ENCODE data around the gene CHST15. TPM values are rescaled to one million over a fixed set of nuclear protein-coding genes. Genes with fewer than 3 reads are reported as not detected.

Gene CHST15
- polyA plus RNA-seq, 4 donors: 0.45 to 8.5 (median 4.0) TPM

DNA sequence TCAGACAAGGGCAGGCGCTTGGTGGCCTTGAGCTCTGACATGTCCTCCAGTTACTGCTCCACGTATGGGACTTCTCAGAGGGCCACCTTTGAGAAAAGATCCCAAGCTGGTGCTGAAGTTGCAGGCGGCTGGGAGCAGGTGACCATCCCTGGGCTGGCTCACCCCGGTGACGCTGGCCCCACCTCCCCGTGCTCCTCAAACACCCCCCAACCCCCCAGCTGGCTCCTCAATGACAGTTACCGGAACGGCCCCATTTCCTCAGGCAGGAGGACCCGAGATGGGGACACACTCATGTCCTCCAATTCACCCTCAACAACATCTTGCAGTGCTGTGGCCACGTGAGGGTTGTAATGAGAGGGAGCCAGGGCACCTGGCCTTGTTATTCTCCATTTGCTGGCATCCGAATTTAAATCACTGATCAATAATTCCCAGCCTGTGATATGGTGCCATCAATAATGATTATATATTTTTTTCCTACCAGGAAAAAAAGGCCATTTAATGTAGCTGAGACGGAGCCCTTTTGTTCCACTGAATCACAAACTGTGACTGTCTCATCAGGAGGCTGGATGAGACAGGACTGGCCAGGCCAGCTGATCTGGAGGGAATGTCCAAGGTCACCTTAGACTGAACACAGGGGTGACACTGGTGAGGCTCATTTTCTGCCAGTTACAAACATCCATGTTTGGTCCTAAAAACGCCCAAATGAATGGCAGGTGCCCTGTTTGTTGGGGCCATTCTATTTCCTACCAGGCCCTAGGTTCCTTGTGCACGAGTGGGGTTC is 64.5 kb downstream of the CHST15 start:
- Histone ChIP-seq H3K9me3 (ENCODE audit: control insufficient read depth in 2 of 2, insufficient read depth in 1 of 2, low read depth in 1 of 2, low read length in 1 of 2) (no peaks in the 10 kb centered on the region), H3K27me3 (ENCODE audit: control insufficient read depth in 3 of 3, insufficient read depth in 3 of 3, low read length in 3 of 3) (peaks cover 0 to 3% (median 0%) of the 10 kb centered on the region in 3 donors), H3K4me3 (ENCODE audit: low read depth in 1 of 3, low read length in 3 of 3) (no peak overlapping the region), H3K36me3 (ENCODE audit: control insufficient read depth in 3 of 3, insufficient read depth in 2 of 3, low read depth in 1 of 3, low read length in 3 of 3) (no peaks in the 10 kb centered on the region), H3K27ac (ENCODE audit: low read depth in 1 of 3, low read length in 2 of 3) (no peak overlapping the region), H3K4me1 (ENCODE audit: control insufficient read depth in 3 of 3, insufficient read depth in 2 of 3, low read depth in 1 of 3, low read length in 2 of 3) (no peaks in the 10 kb centered on the region)
- DNase-seq (no peak), FAIRE-seq (no peak)
- 73 to 88% (median 74%) methylated on average over 14 of the region's 14 CpGs for WGBS, 3 donors

DNA sequence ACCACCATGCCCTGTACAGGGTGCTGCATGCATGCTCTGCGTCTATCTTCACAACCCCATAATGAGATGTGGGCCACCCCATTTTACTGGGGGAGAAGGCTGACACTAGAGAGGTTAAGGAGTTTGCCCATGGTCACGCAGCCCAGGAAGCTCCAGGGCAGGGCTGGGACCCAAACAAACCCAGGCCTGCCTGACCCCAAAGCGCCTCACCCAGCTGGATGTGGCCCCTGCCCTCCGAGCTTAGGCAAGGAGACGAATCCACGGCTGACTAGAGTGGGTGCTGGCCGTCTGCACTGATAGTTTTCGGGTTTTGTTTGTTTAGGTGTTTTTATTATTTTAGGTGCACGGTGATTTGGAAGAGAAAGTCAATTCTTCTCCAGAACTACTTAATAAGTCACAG is 65.7 kb downstream of the CHST15 start:
- peaks cover 0 to 3% (median 0%) of the 10 kb centered on the region in 3 donors for H3K27me3 ChIP-seq (ENCODE audit: control insufficient read depth in 3 of 3, insufficient read depth in 3 of 3, low read length in 3 of 3)
- no peaks in the 10 kb centered on the region for H3K4me1 ChIP-seq (ENCODE audit: control insufficient read depth in 3 of 3, insufficient read depth in 2 of 3, low read depth in 1 of 3, low read length in 2 of 3)
- H3K36me3 ChIP-seq (ENCODE audit: control insufficient read depth in 3 of 3, insufficient read depth in 2 of 3, low read depth in 1 of 3, low read length in 3 of 3): no peaks in the 10 kb centered on the region
- no peaks in the 10 kb centered on the region for H3K9me3 ChIP-seq (ENCODE audit: control insufficient read depth in 2 of 2, insufficient read depth in 1 of 2, low read depth in 1 of 2, low read length in 1 of 2)
- no peak for DNase-seq
- H3K27ac ChIP-seq (ENCODE audit: low read depth in 1 of 3, low read length in 2 of 3): no peak overlapping the region
- no peak for FAIRE-seq
- WGBS, 3 donors: 58 to 78% (median 63%) methylated on average over 9 of the region's 9 CpGs
- no peak overlapping the region for H3K4me3 ChIP-seq (ENCODE audit: low read depth in 1 of 3, low read length in 3 of 3)

DNA sequence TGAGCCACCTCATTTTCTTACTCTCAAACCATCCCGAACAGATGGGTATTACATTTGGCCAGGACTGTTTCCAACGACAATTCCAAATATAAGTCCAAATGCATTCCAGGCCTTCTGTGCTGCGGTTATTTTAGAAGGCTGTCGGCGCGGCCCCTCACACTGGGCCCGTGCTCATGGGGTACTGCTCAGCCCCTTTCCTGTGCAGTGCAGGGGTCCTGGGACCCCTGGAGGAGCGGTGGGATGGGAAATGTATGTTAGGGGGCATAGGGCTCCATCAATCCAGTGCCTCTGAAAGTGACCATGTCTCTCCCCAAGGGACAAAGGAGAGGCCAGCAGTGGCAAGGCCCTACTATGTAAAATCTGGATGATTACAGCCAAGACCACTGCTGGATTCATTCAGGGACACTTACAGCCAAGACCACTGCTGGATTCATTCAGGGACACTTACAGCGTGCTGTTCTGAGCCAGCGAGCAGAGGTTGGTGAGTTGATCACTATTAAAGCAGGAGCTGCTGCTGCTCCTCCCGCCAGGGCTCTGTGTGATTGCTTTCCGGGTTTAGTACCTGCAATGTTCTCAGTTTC is 66.3 kb downstream of the CHST15 start:
- Histone ChIP-seq H3K36me3 (ENCODE audit: control insufficient read depth in 3 of 3, insufficient read depth in 2 of 3, low read depth in 1 of 3, low read length in 3 of 3) (no peaks in the 10 kb centered on the region), H3K27ac (ENCODE audit: low read depth in 1 of 3, low read length in 2 of 3) (no peak overlapping the region), H3K27me3 (ENCODE audit: control insufficient read depth in 3 of 3, insufficient read depth in 3 of 3, low read length in 3 of 3) (peaks cover 0 to 3% (median 0%) of the 10 kb centered on the region in 3 donors), H3K4me3 (ENCODE audit: low read depth in 1 of 3, low read length in 3 of 3) (no peak overlapping the region), H3K4me1 (ENCODE audit: control insufficient read depth in 3 of 3, insufficient read depth in 2 of 3, low read depth in 1 of 3, low read length in 2 of 3) (no peaks in the 10 kb centered on the region), H3K9me3 (ENCODE audit: control insufficient read depth in 2 of 2, insufficient read depth in 1 of 2, low read depth in 1 of 2, low read length in 1 of 2) (no peaks in the 10 kb centered on the region)
- WGBS, 3 donors: 73 to 81% (median 79%) methylated on average over 12 of the region's 12 CpGs
- DNase-seq: no peak
- FAIRE-seq: no peak

DNA sequence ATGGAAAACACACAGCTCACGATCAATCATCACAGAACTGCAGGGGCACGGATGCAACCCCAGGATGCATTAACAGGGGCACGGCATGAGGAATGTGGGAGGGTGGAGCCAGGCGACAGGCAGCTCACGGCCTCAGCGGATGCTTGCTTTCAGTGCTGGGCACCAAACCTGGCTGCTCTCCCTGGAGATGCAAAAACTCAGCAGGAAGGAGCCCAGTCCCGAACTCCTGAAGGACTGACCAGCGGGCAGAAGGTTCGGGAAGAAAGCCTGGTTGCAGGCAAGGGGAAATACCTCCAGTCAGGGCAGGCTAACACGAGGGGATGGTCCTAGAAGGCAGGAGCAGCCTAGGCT is 66.8 kb downstream of the CHST15 start:
- Histone ChIP-seq H3K4me3 (ENCODE audit: low read depth in 1 of 3, low read length in 3 of 3) (no peak overlapping the region), H3K36me3 (ENCODE audit: control insufficient read depth in 3 of 3, insufficient read depth in 2 of 3, low read depth in 1 of 3, low read length in 3 of 3) (no peaks in the 10 kb centered on the region), H3K27ac (ENCODE audit: low read depth in 1 of 3, low read length in 2 of 3) (no peak overlapping the region), H3K4me1 (ENCODE audit: control insufficient read depth in 3 of 3, insufficient read depth in 2 of 3, low read depth in 1 of 3, low read length in 2 of 3) (no peaks in the 10 kb centered on the region), H3K9me3 (ENCODE audit: control insufficient read depth in 2 of 2, insufficient read depth in 1 of 2, low read depth in 1 of 2, low read length in 1 of 2) (no peaks in the 10 kb centered on the region), H3K27me3 (ENCODE audit: control insufficient read depth in 3 of 3, insufficient read depth in 3 of 3, low read length in 3 of 3) (peaks cover 0 to 3% (median 0%) of the 10 kb centered on the region in 3 donors)
- WGBS, 3 donors: 65 to 77% (median 71%) methylated on average over 10 of the region's 10 CpGs
- DNase-seq: no peak
- FAIRE-seq: no peak

DNA sequence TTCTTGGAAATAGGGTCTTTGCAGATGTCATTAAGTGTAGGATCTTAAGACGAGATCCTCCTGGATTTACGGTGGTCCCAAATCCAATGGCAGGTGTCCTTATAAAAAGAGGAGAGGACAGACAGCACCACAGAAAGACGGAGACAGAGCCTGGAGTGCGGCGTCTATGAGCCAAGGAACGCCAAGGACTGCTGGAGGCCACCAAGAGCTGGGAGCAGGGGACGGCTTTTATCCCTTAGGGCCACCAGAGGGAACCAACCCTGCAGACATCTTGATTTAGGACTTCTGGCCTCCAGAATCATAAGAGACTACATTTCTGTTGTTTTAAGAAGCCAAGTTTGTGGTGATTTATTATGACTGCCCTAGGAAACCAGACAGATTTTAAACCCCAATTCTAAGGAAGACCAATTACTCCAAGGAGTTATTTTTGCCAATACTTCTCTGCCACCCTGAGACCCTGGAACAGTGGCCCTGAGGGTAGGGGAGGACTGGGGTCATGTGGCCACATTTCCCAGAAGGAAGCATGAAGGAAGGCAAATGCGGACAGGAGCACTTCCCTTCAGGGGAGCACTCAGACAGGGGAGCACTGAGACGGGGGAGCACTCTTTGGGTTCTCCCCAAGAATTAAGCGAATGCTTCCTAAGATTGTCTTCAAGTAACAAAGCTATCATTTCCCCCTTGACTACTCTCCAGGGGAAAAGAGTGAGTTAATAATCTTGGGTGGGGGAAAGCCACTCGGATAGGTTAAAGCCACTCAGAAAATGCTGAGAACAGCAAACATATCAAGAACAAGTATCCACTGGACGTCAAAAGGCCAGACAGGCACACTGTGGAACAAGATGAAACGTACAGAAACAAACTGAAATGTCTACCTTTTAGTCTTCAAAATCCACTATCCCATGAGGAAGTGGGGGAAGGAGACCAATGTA is 67.5 kb downstream of the CHST15 start:
- Histone ChIP-seq H3K9me3 (ENCODE audit: control insufficient read depth in 2 of 2, insufficient read depth in 1 of 2, low read depth in 1 of 2, low read length in 1 of 2) (no peaks in the 10 kb centered on the region), H3K4me1 (ENCODE audit: control insufficient read depth in 3 of 3, insufficient read depth in 2 of 3, low read depth in 1 of 3, low read length in 2 of 3) (no peaks in the 10 kb centered on the region), H3K4me3 (ENCODE audit: low read depth in 1 of 3, low read length in 3 of 3) (no peak overlapping the region), H3K36me3 (ENCODE audit: control insufficient read depth in 3 of 3, insufficient read depth in 2 of 3, low read depth in 1 of 3, low read length in 3 of 3) (no peaks in the 10 kb centered on the region), H3K27ac (ENCODE audit: low read depth in 1 of 3, low read length in 2 of 3) (no peak overlapping the region), H3K27me3 (ENCODE audit: control insufficient read depth in 3 of 3, insufficient read depth in 3 of 3, low read length in 3 of 3) (peaks cover 0 to 3% (median 0%) of the 10 kb centered on the region in 3 donors)
- 55 to 72% (median 59%) methylated on average over 13 of the region's 13 CpGs for WGBS, 3 donors
- FAIRE-seq (no peak), DNase-seq (peak; percentile 21 to 39)

DNA sequence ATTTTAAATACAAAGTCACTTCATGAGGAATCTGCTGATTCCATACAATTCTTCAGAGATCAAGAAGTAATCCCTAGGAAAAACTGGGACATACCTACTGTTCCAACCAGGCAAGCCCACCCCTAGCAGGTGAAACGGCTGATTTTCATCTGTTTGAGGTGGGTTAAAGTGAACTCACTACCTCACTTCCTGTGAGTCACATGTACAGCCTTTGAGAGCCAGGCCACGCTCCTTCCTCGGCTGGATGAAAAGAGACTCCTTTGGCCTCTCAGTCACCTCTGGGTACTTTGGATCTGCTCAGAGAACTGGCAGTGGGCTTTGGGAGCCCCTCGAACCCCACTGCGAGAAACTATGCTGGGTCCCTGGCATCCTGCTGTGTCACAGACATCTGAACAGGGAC is 68.2 kb downstream of the CHST15 start:
- 50 to 63% (median 51%) methylated on average over 5 of the region's 5 CpGs for WGBS, 3 donors
- H3K4me1 ChIP-seq (ENCODE audit: control insufficient read depth in 3 of 3, insufficient read depth in 2 of 3, low read depth in 1 of 3, low read length in 2 of 3): no peaks in the 10 kb centered on the region
- H3K27ac ChIP-seq (ENCODE audit: low read depth in 1 of 3, low read length in 2 of 3): no peak overlapping the region
- FAIRE-seq (no peak), DNase-seq (no peak)
- no peaks in the 10 kb centered on the region for H3K9me3 ChIP-seq (ENCODE audit: control insufficient read depth in 2 of 2, insufficient read depth in 1 of 2, low read depth in 1 of 2, low read length in 1 of 2)
- H3K27me3 ChIP-seq (ENCODE audit: control insufficient read depth in 3 of 3, insufficient read depth in 3 of 3, low read length in 3 of 3): peaks cover 0 to 3% (median 0%) of the 10 kb centered on the region in 3 donors
- no peak overlapping the region for H3K4me3 ChIP-seq (ENCODE audit: low read depth in 1 of 3, low read length in 3 of 3)
- peaks cover 0 to 3% (median 2%) of the 10 kb centered on the region in 3 donors for H3K36me3 ChIP-seq (ENCODE audit: control insufficient read depth in 3 of 3, insufficient read depth in 2 of 3, low read depth in 1 of 3, low read length in 3 of 3)

DNA sequence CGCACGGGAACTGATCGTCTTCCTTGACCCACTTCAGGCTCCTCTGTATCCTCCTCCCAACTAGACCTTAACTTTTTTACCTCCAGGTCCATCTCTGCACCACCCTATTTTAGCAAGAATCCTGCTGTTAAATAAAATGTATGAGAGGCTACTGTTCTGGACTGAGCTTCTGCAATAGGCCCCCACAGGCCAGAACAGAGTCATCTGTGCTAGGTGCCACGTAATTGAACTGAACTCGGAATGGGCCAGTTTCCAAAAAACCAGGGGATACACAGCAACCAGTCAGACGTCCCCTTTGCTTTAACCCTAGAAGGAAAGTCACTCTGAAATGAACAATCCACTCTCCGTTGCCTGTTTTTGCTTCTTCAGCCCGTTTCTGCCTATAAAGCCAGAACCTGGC is 71.3 kb downstream of the CHST15 start:
- 66 to 80% (median 73%) methylated on average over 8 of the region's 8 CpGs for WGBS, 3 donors
- Histone ChIP-seq H3K9me3 (ENCODE audit: control insufficient read depth in 2 of 2, insufficient read depth in 1 of 2, low read depth in 1 of 2, low read length in 1 of 2) (no peaks in the 10 kb centered on the region), H3K36me3 (ENCODE audit: control insufficient read depth in 3 of 3, insufficient read depth in 2 of 3, low read depth in 1 of 3, low read length in 3 of 3) (peaks cover 0 to 3% (median 2%) of the 10 kb centered on the region in 3 donors), H3K4me3 (ENCODE audit: low read depth in 1 of 3, low read length in 3 of 3) (no peak overlapping the region), H3K27ac (ENCODE audit: low read depth in 1 of 3, low read length in 2 of 3) (no peak overlapping the region), H3K4me1 (ENCODE audit: control insufficient read depth in 3 of 3, insufficient read depth in 2 of 3, low read depth in 1 of 3, low read length in 2 of 3) (no peaks in the 10 kb centered on the region), H3K27me3 (ENCODE audit: control insufficient read depth in 3 of 3, insufficient read depth in 3 of 3, low read length in 3 of 3) (no peaks in the 10 kb centered on the region)
- FAIRE-seq (no peak), DNase-seq (no peak)

DNA sequence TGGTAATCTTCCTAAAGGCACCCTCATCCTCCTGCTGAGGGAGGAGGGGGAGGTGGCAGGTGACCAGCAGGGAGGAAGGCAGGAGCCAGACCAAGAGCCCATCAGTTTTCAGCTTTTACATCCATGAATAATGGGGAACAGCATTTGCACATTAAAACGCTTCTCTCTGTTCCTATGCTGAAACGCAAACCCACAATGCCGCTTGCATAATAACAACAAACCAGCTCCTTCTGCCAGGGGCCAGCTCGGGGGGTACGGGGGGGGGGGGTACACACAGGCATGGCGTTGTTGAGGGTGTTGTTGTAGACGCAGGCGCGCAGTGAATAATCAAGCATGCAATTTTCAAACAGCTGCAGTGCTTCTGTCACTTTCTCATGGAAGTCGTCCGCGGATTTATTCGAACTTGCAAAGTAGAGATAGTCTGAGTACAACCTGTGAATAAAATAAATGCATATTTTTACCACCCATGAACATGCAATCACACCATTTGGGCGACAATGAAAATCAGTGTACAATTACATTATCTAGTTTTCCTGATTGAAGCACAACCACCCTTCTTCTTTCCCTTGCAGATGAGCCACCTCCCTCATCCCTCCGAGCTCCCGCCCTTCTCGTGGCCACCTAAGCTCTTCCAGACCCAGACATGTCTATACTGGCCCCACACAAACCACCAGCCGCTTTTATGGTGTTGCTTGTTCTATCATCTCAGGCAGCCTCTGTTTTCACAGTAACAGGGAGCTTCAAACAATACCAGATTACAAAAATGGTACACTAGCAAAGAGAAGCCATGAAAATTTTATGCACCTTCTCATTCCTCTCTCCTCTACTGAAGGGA is 72.2 kb downstream of the CHST15 start:
- no peaks in the 10 kb centered on the region for H3K4me1 ChIP-seq (ENCODE audit: control insufficient read depth in 3 of 3, insufficient read depth in 2 of 3, low read depth in 1 of 3, low read length in 2 of 3)
- H3K27ac ChIP-seq (ENCODE audit: low read depth in 1 of 3, low read length in 2 of 3): no peak overlapping the region
- H3K27me3 ChIP-seq (ENCODE audit: control insufficient read depth in 3 of 3, insufficient read depth in 3 of 3, low read length in 3 of 3): no peaks in the 10 kb centered on the region
- no peak for DNase-seq
- WGBS, 3 donors: 66 to 73% (median 70%) methylated on average over 18 of the region's 18 CpGs
- no peak overlapping the region for H3K4me3 ChIP-seq (ENCODE audit: low read depth in 1 of 3, low read length in 3 of 3)
- no peaks in the 10 kb centered on the region for H3K9me3 ChIP-seq (ENCODE audit: control insufficient read depth in 2 of 2, insufficient read depth in 1 of 2, low read depth in 1 of 2, low read length in 1 of 2)
- H3K36me3 ChIP-seq (ENCODE audit: control insufficient read depth in 3 of 3, insufficient read depth in 2 of 3, low read depth in 1 of 3, low read length in 3 of 3): peaks cover 0 to 3% (median 2%) of the 10 kb centered on the region in 3 donors
- FAIRE-seq: no peak

Data from small intestine (tissue), 7 donors.